Suppressor macrophage treated with lipopolysaccharide for 1 hour (primary cell): ENCODE measurements around the gene AGAP3.
"Not testable (repeated sequence)": the region's sequence is repeated elsewhere in the genome, so short reads cannot be mapped to it uniquely, and the experiment has no call there.

ENCODE experiments used
- DNase-seq, 3 donors: peaks; one replicate each; pipeline ENCODE4 v3.0.0-alpha.2; 2020 to 2022

The AGAP3 gene

DNA sequence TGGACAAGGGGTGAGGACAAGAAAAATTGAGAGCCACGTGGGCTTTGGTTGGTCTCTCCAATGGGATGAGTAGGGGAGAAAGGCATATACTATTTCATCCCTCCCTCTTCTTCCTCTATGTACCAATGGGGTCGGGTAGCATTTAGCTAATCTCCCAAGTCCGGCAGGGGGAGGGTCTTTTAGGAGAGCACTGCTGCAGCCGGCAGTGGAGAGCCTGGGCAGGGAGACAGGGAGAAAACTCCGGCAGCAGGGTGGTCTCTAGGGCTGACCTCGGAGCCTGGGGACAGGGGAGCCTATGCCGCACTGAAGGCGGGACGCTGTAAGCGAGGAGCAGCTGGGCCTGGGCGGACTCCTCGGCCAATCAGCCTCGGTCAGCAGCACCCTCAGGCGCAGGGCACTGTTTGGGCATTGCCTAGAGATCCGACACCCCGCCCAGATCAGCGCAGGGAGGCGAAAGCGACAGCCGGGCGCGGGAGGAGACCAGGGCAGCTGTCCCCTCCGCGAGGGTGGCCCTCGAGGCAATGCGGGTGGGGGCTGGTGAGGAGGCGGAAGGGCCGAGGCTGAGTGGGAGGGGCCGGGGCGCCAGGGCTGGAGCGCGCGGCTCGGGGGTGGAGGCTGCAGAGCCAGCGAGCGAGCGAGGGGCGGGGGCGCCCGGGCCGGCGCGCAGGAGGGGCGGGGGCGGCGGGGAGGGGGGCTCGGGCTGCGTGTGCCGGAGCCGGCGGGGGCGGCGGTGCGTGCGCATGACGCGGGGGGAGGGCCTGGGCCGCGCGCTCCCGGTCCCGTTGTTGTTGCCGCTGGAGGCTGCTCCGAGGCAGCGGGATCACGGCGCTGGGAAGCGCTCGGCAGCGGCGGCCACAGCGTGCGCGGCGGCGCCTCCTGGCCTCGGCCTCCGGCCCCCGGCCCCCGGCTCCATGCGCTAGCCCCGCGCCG is at the start of gene AGAP3:
AGAP3 (plus strand) TSS at position 785 of the 930 bp plus-strand sequence. CDS start 267 bp downstream, outside the sequence.
- peak; percentile 87 to 94 (median 88) for DNase-seq

DNA sequence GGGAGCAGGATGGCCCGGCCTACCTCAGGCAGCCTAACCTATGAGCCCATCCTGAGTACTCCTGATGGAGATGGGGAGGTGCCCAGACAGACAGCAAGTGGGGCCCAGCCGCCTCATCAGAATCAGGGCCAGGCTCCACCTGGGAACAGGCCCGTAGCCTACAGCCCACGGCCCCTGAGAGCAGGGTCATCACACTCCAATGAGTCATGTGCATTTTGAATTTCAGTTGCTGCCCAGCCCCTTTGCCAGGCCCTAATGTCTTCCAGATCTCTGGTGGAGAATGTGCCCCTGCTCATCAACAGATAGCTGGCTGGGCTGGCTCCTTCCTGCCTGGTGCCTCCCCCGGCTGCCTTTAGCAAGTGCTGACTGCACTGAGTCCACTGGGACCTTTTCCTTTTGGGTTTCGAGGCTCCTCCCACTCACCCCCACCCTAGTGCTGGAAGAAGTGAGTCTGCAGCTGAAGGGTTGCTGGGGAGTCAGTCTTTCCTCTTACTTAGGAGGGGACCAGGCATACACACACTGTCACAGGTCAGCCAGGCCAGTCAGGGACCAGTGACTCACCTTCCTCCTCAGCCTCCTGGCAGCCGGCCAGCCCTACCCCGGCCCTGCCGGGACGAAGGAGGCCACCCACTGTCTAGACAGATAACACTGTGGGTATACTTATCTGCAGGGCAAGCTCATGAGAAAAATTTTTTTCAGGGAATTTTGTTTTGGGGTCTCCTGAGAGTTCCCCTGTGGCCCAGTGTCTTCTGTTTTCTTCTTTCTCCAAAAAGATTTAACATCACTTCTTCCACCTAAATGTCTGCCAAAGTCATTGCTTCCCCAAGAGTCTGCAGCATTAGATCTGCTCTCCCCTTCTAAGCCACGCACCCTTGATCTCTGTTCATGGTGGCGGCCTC is 47.1 kb upstream of the AGAP3 start:
- peak; percentile 91 to 95 (median 94) for DNase-seq

- DNase-seq: peak in 2 of 3 donors; percentile 24 to 46
Measured at GRCh38 chr7:151039850-151040548, 46.3 kb upstream of the AGAP3 start.

- DNase-seq: no peak
Measured at GRCh38 chr7:151040616-151041375, 45.5 kb upstream of the AGAP3 start.

DNA sequence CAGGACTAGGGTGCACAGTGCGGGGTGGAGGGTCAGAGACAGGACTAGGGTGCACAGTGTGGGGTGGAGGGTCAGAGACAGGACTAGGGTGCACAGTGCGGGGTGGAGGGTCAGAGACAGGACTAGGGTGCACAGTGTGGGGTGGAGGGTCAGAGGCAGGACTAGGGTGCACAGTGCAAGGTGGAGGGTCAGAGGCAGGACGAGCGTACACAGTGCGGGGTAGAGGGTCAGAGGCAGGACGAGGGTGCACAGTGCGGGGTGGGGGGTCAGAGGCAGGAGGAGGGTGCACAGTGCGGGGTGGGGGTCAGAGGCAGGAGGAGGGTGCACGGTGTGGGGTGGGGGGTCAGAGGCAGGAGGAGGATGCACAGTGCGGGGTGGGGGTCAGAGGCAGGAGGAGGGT is 42.8 kb upstream of the AGAP3 start:
- not testable (repeated sequence) for DNase-seq

DNA sequence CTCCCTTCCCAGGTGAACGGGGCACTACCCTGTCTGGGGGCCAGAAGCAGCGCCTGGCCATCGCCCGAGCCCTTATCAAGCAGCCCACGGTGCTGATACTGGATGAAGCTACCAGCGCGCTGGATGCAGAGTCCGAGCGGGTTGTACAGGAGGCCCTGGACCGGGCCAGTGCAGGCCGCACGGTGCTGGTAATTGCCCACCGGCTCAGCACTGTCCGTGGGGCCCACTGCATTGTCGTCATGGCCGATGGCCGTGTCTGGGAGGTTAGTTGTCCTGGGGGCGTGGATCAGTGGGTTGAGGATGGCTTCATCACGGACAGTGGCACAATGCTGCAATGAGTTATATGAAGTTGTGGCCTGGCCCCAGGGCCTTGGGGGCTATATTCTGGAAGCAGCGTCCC is 42.3 kb upstream of the AGAP3 start:
- no peak for DNase-seq

DNA sequence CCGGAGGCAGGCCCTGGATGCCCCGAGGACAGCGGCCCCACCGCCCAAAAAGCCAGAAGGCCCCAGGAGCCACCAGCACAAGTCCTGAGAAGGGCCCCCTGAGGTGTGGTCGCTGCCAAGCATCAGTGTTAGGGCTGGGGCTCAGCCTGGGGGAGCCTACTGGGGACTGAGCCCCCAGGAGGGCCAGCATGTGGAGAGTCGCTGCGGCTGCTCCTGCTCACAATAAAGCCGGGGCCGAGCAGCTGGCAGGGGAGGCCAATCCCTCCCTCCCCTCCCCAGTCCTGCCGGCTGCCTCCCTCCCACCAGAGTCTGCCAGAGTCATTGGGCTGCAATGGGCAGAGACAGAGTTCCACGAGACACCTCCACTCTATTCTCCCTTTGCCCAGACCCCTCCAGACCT is 41.0 kb upstream of the AGAP3 start:
- no peak for DNase-seq

DNA sequence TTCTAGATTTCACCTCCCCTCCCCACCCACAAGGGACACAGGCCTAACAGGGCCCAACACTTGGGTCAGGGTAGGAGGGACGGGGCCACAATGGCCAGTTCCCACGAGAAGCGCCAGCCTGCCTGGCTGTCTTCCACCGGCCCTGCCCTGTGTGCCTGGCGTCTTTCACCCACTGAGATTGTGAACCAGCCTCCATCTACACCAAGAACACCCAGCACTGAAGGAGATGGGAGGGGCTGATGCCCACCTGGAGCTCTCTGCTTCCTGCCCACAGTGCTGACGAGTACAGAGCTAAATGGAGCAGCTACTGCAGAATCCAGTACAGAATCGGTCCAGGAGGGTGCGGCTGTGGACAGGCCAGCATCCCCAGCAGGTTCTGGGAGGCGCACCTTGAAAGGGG is 40.3 kb upstream of the AGAP3 start:
- no peak for DNase-seq

- DNase-seq: peak in 1 of 3 donors; percentile 10
Measured at GRCh38 chr7:151046603-151047573, 39.4 kb upstream of the AGAP3 start.

GRCh38 chr7:151047976-151048815 is 38.1 kb upstream of the AGAP3 start, which contains the start of gene ASIC3:
ASIC3 (plus strand) TSS chr7:151048531; CDS start chr7:151048886, 355 bp downstream.
- DNase-seq: no peak

DNA sequence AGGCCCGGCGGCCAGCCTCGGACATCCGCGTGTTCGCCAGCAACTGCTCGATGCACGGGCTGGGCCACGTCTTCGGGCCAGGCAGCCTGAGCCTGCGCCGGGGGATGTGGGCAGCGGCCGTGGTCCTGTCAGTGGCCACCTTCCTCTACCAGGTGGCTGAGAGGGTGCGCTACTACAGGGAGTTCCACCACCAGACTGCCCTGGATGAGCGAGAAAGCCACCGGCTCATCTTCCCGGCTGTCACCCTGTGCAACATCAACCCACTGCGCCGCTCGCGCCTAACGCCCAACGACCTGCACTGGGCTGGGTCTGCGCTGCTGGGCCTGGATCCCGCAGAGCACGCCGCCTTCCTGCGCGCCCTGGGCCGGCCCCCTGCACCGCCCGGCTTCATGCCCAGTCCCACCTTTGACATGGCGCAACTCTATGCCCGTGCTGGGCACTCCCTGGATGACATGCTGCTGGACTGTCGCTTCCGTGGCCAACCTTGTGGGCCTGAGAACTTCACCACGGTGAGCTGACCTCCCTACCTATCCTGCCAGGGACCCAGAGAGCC is 37.3 kb upstream of the AGAP3 start:
- no peak for DNase-seq

GRCh38 chr7:151051108-151051507 is 35.2 kb upstream of the AGAP3 start:
- DNase-seq: peak; percentile 56 to 82 (median 72)

GRCh38 chr7:151053096-151053495 is 33.2 kb upstream of the AGAP3 start:
- DNase-seq: peak; percentile 40 to 63 (median 48)

DNA sequence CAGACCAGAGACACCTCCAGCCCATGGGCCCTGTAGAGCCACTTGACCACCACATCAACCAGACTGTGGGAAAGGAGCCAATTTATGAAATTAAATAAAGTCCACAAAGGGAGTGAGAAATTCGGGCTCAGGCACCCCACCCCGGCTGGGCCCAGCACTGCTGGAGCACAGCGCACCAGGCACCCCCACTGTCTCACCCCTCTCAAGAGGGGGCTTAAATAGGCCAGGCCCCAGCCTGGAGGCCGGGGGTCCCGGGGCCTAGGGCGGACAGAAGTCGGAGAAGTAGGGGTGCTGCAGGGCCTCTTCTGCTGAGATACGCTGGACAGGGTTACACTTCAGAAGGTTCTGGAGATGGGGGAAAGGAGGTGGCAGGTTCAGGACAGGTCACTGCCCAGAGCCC is 32.5 kb upstream of the AGAP3 start:
- no peak for DNase-seq

DNA sequence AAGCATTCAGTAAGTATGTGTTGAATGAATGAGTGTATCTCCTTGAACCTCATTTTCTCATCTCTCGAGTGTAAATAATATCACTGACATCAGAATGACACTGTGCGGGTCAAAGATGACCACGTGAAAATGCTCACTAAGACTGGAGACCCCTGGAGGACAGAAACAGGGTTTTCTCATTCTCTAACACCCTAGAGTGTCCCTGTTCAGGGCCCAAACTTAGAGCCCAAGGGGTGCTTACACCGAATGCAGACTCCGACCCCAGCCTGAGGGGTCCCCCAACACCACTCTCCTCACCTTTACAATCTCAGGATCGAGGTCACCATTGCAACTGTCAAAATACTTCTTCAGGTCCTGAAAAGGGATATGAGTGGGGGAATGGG is 30.0 kb upstream of the AGAP3 start:
- no peak for DNase-seq

DNA sequence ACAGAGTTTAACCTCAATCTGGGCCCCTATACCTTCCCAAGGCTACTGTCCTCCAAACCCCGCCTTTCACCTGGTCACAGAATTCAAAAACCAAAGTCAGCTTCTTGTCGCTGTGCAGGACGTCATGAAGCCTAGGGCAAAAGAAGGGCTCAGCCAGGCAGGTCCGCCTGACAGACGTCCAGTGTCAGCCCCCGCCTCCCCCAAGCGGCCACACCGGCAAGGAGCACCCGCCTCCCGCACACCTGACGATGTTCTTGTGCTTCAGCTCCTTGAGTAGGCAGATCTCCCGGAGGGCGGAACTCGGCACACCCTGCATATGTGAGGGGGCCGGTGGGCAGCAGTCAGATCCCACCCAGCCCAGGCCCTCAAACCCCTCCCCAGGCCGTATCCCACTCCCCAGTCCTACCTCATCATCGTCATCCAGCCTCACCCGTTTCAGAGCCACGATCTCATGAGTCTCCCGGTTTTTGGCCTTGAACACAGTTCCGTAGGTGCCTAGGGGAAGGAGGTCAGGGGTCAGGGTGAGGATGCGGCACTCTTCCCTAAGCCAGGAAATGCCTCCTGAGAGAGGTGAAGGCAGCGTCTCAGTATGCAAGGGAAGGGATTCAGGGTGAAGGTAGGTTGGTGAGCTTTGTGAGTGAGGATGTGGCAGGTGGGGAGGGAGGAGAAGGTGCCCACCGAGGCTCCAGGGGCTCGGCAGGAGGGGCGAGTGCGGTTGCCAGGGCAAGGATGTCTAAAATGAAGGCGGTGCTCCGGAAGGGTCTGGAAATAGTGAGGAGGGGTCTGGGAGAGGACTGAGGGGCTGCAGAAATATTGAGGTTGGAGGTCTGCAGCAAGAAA is 29.4 kb upstream of the AGAP3 start:
- no peak for DNase-seq

DNA sequence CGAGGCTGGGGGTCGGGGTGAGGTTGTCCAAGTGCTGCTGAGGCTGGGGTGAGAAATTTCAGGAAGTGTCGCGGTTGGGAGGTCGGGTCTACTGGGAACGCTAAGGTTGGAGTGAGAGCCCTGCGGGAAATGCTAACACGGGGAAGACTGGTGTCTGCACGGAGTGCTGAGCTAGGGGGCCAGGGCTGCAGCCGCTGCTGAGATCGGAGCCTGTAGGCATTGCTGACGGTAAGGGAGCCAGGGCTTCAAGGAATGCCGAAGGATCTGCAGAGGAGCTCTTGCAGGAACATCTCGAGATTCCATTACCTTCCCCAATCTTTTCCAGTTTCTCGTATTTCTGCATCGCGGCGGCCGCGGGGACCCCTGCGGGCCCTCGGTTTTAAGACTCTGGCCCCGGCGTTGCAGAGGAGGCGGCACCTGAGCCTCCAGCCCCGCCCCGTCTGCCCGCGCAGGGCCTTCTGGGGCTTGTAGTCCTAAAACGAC is 28.7 kb upstream of the AGAP3 start, which contains the start of gene CDK5:
CDK5 (minus strand) TSS at position 392 of the 483 bp plus-strand sequence; CDS start at position 343, 49 bp downstream.
- DNase-seq: peak in 1 of 3 donors; percentile 24
